Cardiac fibroblast (primary cell): ENCODE data around the gene PLEKHG5.

Experiments
- DNase-seq, 2 donors: peaks; one replicate each; pipeline versions ENCODE4 v3.0.0 to v3.0.0-alpha.2; 2010; ENCODE audit warnings: low read depth in 2 of 2
- H3K4me3 ChIP-seq, 2 donors: replicated peaks in 1 of 2; 1 replicate in 1 of 2; 2 replicates in 1 of 2; pipeline ENCODE4 v1.5.1; 2011; ENCODE audit warnings: low read depth in 2 of 2, low read length in 2 of 2, mild to moderate bottlenecking in 2 of 2, moderate library complexity in 1 of 2
- TF ChIP-seq, protein P1 (sequence below): IDR thresholded peaks from one replicate; pipeline ENCODE4 v1.5.1; 2011; ENCODE audit warnings: low read depth, mild to moderate bottlenecking, low read length, inconsistent platforms

The PLEKHG5 gene

DNA sequence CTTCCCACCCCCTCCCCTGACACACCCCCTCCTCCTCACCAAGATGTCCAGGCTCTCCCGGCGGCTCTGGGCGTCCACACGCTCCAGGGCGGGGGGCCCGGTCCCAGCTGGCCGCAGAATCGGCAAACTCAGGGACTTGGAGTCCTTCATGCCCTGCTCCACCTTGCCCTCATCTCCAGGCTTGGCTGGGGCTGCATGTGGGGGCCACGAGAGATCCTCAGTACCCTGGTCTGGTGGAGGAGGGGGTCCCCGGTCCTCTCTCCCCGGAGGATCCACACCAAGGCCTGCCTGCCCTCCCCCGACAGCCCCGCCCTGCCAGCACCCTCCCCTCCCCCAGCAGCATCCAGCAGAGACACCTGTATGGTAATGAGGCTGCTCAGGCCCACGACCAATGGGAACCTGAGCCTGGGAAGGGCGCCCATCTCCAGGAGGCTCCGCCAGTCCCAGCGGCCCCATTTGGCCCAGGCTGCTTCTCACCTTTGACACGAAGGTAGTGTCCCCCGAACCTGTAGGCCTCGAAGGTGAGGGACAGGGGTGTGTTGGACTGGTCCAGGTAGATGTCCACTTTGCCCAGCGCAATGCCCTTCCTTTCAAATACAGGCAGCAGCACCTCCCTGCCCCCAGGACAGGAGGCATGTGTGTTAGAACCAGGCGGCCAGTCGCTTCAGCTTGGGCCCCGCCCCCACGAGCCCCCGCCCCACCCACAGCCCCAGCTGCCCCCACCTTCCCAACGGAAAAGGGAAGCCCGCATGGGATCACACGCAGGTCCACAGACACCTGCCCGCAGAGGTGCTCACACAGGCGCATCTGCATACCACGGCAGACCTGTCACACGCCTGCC is 17.3 kb downstream of the PLEKHG5 start:
- DNase-seq, result no peak
- TF ChIP-seq, protein P1, sequence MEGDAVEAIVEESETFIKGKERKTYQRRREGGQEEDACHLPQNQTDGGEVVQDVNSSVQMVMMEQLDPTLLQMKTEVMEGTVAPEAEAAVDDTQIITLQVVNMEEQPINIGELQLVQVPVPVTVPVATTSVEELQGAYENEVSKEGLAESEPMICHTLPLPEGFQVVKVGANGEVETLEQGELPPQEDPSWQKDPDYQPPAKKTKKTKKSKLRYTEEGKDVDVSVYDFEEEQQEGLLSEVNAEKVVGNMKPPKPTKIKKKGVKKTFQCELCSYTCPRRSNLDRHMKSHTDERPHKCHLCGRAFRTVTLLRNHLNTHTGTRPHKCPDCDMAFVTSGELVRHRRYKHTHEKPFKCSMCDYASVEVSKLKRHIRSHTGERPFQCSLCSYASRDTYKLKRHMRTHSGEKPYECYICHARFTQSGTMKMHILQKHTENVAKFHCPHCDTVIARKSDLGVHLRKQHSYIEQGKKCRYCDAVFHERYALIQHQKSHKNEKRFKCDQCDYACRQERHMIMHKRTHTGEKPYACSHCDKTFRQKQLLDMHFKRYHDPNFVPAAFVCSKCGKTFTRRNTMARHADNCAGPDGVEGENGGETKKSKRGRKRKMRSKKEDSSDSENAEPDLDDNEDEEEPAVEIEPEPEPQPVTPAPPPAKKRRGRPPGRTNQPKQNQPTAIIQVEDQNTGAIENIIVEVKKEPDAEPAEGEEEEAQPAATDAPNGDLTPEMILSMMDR, result no peak
- H3K4me3 ChIP-seq, result no peak overlapping the region

DNA sequence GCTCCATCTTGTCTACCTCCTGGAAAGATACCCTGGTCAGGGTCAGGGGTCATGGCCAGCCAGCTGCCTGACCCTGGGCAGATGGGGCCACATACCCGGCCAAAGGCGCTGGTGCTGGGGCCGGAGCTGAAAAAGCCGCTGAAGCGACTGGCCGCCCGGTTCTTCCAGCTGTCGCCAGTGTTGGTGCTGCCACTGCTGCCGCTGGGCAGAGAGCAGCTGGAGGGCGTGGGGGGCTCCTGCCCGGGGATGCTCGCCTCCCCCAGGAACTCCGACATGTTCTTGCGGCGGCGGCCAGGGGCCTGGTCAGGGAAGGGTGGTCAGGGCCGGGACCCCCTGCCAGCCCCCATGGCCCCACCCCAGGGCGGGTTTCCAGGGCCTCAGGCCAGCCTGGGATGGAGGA is 18.3 kb downstream of the PLEKHG5 start:
- no peak for DNase-seq
- no peak overlapping the region for H3K4me3 ChIP-seq
- TF ChIP-seq, protein P1, result no peak

DNA sequence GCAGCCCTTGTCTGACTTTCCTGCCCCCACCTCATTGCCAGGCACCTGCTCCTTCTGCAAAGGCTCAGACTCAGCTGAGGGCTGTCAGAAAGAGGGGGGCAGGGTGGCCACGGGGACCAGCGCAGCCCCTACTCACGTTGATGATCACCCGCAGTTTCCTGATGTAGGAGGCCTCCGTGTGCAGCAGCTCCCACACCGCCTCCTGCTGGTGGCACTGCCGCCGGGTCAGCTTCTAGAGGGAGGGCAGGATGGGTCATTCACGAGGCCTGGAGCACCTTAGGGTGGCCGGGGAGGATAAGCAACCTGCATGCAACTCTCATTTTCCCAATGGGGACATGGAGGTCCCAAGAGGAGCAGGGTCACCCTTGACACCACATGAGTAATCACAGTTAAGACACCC is 19.1 kb downstream of the PLEKHG5 start:
- H3K4me3 ChIP-seq, result no peak overlapping the region
- DNase-seq, result no peak

DNA sequence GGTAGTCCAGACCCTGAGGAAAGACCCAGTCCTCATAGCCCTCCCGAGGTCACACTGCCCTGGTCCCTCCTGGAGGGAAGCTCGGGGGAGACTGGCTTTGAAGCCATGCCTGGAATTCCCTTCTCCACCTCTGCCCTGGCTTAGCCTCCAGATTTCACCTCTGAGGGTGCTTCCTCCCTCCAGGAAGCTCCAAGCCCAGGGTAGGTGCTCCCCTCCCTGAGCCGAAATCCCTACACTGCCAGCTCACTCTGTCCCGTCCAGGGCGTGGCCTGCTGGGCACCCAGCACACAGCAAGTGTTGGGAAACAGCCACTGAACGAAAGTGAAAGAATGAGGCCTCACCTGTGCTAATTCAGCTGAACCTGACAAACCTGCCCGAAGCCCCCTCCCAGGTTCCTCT is 19.5 kb downstream of the PLEKHG5 start:
- DNase-seq, result no peak
- H3K4me3 ChIP-seq, result no peak overlapping the region
- TF ChIP-seq, protein P1, result no peak

More for the DNA sequence above, 19.1 kb downstream of the PLEKHG5 start:
- TF ChIP-seq, protein P1, result peak; percentile 40

DNA sequence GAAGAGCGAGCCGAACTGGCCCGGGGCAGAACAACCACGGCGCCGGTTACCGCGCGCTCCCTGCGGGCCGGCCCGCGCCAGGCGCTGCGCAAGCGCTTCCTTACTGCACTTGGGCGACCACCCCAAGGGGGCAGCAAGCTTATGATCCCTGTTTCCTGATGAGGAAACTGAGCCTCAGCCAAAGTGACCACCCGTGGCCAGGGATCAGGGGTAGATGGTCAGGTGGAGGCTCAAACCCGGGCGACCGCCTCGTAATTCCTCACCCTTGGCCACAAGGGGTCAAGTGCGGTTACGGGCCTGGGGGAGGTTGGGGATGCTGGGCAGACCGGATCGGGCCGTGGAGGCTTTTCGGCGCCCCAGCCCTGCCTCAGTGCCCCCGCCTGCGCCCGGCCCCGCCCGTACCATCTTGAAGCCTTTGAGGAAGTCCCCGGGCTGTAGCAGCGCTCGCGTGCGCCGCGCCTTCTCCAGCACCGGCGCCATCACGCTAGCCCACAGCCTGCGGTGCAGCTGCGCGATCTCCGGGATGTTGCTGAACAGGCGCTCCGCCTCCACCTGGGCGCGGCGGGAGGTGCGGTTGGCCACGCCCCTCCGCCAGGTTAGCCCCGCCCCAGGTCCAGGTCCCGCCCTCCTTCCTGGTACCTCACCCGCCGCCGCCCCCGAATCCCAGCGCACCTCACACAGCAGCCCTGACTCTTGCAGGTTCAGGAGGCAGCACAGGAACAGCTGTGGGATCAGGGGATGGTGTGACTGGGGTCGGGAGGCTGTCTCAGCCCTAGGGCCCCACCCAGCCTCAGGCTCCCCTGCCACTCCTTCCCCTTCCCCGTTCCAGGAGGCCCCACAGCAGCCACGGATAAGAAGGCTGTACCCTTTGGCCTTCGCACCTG is 20.1 kb downstream of the PLEKHG5 start:
- DNase-seq, result no peak
- TF ChIP-seq, protein P1, result no peak
- H3K4me3 ChIP-seq, result no peak overlapping the region

DNA sequence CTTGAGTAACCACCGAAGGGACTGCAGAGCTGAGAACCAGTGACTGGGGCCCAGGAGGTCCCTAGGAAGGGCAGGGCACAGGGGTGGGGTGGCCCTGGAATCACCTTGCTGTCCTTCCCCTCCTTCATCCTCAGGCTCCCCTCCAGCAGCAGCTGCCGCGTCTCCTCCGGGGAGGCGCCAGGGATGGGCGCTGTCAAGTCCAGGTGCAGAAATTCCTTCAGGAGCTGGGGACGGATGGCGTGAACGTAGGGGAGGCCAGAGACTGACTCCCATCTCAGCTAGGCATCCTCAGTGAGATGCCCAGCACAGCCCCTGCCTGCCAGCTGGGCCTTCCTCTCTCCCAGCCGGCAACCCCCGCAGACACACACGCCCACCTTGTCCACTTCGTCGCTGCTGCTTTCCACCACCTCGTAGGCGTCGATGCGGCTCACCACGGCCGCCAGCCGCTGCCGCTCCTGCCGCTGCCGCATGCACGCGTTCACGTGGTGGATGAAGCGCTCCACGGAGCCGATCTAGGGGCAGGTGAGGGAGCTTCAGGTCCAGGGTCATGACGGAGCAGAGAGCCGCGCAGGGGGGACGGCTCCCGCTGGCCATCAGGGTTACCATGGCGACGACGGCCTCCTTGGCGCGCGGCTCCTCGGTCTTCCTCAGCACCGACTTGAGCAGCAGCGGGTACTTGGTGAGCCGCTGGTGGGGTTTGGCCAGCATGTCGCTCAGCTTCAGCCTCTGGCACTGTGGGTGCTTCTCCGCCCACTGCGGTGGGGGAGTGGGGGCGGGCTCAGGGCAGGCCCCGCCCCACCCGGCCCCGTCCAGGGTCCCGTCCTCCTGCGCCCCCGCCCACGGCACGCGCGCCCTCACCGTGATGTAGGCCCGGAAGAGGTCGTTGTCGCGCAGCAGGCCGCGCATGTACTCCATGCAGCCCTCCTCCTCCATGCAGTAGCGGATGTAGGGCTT is 21.1 kb downstream of the PLEKHG5 start:
- TF ChIP-seq, protein P1, result no peak
- no peak overlapping the region for H3K4me3 ChIP-seq
- no peak for DNase-seq
